Adipocyte (in vitro differentiated cells): Measurements from ENCODE around the gene CISTR.
"Not testable (repeated sequence)": the region's sequence is repeated elsewhere in the genome, so short reads cannot be mapped to it uniquely, and the experiment has no call there.

ENCODE experiments used
- DNase-seq: peaks from one replicate; pipeline ENCODE4 v3.0.0-alpha.2; 2015; ENCODE audit warnings: low read depth
- H3K27me3 ChIP-seq: replicated peaks from 2 replicates; pipeline ENCODE4 v1.7.0; 2013; ENCODE audit warnings: mild to moderate bottlenecking, low read length, moderate library complexity; ENCODE audit not compliant: control insufficient read depth, insufficient read depth
- H3K36me3 ChIP-seq: 2 replicates; pipeline ENCODE4 v1.7.0; 2013; ENCODE audit warnings: low read length, mild to moderate bottlenecking, moderate library complexity; ENCODE audit not compliant: control insufficient read depth, insufficient read depth, severe bottlenecking
- H3K4me1 ChIP-seq: 2 replicates; pipeline ENCODE4 v1.7.0; 2013; ENCODE audit warnings: mild to moderate bottlenecking, low read length, moderate library complexity; ENCODE audit not compliant: control insufficient read depth, insufficient read depth
- H3K4me3 ChIP-seq: 2 replicates; pipeline ENCODE4 v1.7.0; 2013; ENCODE audit warnings: mild to moderate bottlenecking, low read length, moderate library complexity
- H3K9ac ChIP-seq: 2 replicates; pipeline ENCODE4 v1.7.0; 2013; ENCODE audit warnings: mild to moderate bottlenecking, low read length, moderate library complexity
- H3K9me3 ChIP-seq: 2 replicates; pipeline ENCODE4 v1.7.0; 2013; ENCODE audit warnings: mild to moderate bottlenecking, low read length, moderate library complexity; ENCODE audit not compliant: control insufficient read depth

The CISTR gene

DNA sequence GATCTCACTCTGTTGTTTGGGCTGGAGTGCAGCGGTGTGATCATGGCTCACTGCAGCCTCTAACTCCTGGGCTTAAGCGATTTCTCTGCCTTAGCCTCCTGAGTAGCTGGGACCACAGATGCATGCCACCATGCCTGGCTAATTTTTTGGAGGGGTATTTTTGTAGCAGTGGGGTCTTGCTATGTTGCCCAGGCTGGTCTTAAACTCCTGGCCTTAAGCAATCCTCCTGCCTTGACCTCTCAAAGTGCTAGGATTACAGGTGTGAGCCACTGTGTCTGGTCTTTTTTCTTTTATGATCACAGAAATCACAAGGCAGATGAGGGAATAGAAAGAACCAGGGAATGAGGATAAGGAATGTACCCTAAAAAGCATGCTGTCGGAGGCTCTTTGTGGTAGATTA, 11.0 kb upstream of the CISTR start:
- not testable (repeated sequence) for DNase-seq, H3K4me3 ChIP-seq, H3K4me1 ChIP-seq, H3K36me3 ChIP-seq, H3K9ac ChIP-seq, H3K9me3 ChIP-seq
- H3K27me3 ChIP-seq, result peaks cover 47% of the 10 kb centered on the region

DNA sequence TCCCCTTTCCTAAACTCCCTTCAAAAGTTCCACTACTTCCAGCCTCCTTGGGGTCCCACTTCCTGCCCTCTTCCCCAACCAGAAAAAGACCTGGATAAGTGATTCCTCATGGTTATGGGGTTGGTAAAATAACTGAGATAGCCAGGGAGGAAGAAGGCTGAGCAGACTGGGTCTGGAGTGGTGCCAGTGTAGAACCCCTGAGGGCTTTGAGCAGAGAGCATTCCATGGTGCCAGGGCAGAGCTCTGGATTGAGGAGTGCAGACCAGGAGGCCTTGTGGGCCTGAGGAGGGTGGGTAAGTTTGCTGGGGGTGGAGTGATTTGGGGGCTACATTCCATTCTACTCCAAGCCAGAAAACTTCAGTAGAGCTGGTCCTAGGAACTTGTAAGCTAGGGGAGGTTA, 9.5 kb upstream of the CISTR start:
- Histone ChIP-seq H3K9me3 (no peaks in the 10 kb centered on the region), H3K36me3 (no peaks in the 10 kb centered on the region), H3K4me1 (no peaks in the 10 kb centered on the region), H3K4me3 (no peak overlapping the region), H3K27me3 (peaks cover 52% of the 10 kb centered on the region), H3K9ac (no peak overlapping the region)
- DNase-seq, result no peak

DNA sequence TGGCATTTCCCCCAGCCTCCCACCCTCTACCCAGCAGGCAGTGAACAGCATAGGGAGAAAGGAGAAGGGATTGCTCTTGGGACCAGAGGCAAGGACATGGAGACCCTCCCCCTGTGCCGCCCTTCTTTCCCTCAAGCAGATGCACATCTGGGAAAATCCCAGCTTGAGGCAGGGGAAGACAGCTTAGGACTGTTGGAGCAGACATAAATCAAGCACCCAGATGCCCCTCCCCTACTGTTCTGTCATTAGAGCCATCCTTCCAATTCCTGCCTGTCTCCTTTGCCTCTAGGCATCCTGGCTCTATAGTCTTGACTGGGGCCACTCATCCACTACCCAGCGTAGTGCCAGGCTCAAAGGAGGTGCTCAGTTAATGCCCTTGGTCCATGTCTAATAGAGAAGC, 7.5 kb upstream of the CISTR start:
- H3K36me3 ChIP-seq, result no peaks in the 10 kb centered on the region
- H3K4me3 ChIP-seq, result no peak overlapping the region
- H3K4me1 ChIP-seq, result peaks cover 9% of the 10 kb centered on the region
- DNase-seq, result no peak
- H3K9ac ChIP-seq, result no peak overlapping the region
- H3K27me3 ChIP-seq, result peaks cover 62% of the 10 kb centered on the region
- H3K9me3 ChIP-seq, result no peaks in the 10 kb centered on the region

DNA sequence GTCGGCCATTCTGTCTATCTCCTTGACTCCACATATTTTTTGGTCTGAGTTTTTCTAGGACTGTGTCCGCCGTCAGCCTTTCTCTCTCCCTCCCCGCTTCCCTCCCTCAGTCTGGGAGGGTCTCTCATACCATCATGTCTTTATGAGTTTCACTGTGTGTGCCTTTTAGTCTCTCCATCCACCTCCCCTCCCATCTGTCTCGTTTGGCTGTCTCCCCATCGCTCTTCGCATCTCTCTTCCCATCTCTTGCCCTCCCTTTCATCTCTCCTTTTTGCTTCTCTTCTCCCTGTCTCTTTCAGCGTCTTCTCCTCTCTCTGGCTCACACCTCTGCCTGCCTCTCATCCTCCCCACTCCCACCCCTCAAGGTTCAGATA, 6.9 kb upstream of the CISTR start:
- H3K9me3 ChIP-seq, result no peaks in the 10 kb centered on the region
- H3K9ac ChIP-seq, result no peak overlapping the region
- H3K36me3 ChIP-seq, result no peaks in the 10 kb centered on the region
- DNase-seq, result no peak
- H3K4me3 ChIP-seq, result no peak overlapping the region
- peaks cover 62% of the 10 kb centered on the region for H3K27me3 ChIP-seq
- H3K4me1 ChIP-seq, result peaks cover 10% of the 10 kb centered on the region

DNA sequence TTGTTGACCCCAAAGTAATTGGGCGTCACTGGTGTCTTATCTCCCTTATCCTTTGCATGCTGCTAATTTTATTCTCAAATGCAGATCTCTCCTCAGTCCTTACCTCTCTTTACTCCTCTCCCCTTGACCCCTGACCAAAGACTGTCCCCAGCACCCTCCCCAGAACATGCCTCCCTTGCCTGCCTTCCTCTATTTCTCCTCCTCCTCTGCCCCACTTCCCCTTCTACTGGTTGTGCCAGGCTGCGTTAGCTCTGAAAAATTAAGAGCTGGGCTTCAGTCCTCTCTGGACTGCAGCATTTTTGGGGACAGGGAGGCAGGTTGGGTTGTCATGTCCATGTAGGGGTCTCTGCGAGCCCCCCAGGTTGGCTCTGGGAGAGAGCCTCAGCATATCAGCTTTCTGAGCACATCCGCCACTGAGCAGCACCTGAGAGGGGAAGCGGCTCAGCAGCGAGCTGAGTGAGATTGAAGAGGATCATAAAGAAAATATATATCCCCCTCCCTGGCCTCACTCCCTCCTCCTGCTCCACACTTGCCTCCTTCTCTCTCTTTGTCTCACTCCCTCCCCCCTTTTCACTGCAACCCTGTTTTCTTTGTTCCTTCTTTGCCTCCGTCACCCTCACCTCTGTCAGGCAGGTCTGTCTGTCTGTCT, 6.4 kb upstream of the CISTR start:
- Histone ChIP-seq H3K9ac (no peak overlapping the region), H3K36me3 (no peaks in the 10 kb centered on the region)

GRCh38 chr12:53757101-53757770, 5.5 kb upstream of the CISTR start:
- H3K27me3 ChIP-seq, result peaks cover 60% of the 10 kb centered on the region
- no peaks in the 10 kb centered on the region for H3K36me3 ChIP-seq
- H3K9me3 ChIP-seq, result no peaks in the 10 kb centered on the region
- DNase-seq, result peak; percentile 52
- H3K4me3 ChIP-seq, result peak overlapping the region; percentile 48
- H3K4me1 ChIP-seq, result peaks cover 10% of the 10 kb centered on the region
- peak overlapping the region; percentile 27 for H3K9ac ChIP-seq

More for the DNA sequence above, 6.4 kb upstream of the CISTR start:
- peaks cover 59% of the 10 kb centered on the region for H3K27me3 ChIP-seq
- no peak for DNase-seq
- H3K4me3 ChIP-seq, result no peak overlapping the region
- H3K9me3 ChIP-seq, result no peaks in the 10 kb centered on the region
- H3K4me1 ChIP-seq, result peaks cover 10% of the 10 kb centered on the region

DNA sequence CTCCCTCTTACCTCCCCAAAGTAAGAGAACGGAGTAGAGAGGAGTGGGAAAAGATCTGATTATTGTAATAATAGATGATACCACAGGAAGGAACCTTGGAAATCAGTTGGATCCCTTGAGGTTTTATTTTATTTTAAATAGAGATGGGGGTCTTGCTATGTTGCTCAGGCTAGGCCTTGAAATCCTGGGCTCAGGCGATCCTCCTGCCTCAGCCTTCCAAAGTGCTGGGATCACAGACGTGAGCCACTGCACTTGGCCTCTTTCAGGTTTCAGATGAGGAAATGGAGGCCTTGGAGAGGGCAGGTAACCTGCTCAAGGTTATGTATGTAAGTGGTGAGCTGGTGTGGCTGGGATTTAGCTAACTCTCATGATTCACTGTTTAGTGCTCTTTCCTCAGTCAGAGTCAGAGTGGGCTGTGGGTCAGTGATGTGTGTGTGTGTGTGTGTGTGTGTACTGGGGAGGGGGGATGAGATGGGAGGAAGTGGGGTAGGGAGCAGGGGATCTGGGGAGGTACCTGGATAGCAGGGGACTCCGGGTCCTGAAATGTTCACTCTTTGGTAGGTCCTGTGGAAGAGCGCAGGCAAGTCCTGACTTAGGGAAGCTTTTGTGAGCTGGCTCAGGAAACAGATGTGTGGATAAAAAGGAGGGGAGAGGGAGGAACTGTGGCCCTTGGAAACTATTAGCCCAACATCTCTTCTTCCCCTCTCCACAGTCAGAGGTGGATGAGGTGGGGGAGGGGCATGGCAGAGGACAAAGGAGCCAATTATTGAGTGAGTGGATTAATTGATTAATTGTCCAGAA, 4.7 kb upstream of the CISTR start:
- DNase-seq, result no peak
- H3K4me3 ChIP-seq, result peak overlapping the region; percentile 48
- no peaks in the 10 kb centered on the region for H3K9me3 ChIP-seq
- H3K36me3 ChIP-seq, result no peaks in the 10 kb centered on the region
- H3K4me1 ChIP-seq, result peaks cover 12% of the 10 kb centered on the region
- peaks cover 59% of the 10 kb centered on the region for H3K27me3 ChIP-seq
- peak overlapping the region; percentile 27 for H3K9ac ChIP-seq

DNA sequence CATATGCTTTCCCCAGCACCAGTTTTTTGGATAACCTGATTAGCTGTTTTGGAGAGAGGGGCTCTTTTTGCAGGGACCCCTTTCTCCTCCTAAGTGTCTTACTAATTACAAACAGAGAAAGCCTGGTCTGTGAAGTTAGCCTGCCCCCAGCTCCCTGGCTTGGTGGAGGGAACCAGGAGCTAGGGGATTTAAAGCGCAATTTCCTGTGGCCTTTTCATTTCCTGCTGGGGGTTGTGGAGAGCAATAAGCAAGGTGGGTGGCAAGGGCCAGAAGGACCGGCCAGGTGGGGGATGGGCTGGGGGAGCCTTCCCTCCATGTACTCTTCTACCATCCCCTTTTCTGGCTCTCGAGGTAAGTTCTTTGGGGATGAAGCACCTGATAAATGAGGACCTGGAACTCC, 4.1 kb upstream of the CISTR start:
- H3K4me1 ChIP-seq, result peaks cover 17% of the 10 kb centered on the region
- H3K9me3 ChIP-seq, result no peaks in the 10 kb centered on the region
- peaks cover 56% of the 10 kb centered on the region for H3K27me3 ChIP-seq

DNA sequence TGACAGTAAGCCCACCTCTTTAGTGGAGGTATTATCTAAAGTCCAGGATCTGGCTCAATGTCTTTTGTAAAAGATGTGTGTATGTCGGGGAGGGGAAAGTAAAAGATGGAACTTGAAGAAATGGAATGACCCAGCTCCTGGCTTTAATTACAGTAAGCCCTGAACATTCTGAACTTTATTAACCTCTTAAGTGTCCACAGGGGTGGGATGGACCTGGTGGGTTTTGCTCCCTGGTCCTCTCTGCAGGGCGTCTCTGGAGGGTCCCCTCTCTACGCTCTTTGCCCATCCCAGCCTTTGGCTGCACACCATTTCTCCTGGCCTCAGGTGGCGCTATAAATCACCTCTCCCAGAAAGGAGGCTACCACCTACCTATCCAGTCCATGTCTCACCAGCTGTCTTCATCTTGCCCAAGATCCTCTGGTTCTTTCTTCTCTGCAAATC, 3.7 kb upstream of the CISTR start:
- H3K4me3 ChIP-seq, result no peak overlapping the region
- no peaks in the 10 kb centered on the region for H3K9me3 ChIP-seq
- H3K27me3 ChIP-seq, result peaks cover 57% of the 10 kb centered on the region
- H3K4me1 ChIP-seq, result peaks cover 21% of the 10 kb centered on the region
- H3K9ac ChIP-seq, result no peak overlapping the region
- no peak for DNase-seq
- H3K36me3 ChIP-seq, result no peaks in the 10 kb centered on the region

More for the DNA sequence above, 4.1 kb upstream of the CISTR start:
- H3K36me3 ChIP-seq, result no peaks in the 10 kb centered on the region
- no peak for DNase-seq
- H3K9ac ChIP-seq, result no peak overlapping the region
- no peak overlapping the region for H3K4me3 ChIP-seq

DNA sequence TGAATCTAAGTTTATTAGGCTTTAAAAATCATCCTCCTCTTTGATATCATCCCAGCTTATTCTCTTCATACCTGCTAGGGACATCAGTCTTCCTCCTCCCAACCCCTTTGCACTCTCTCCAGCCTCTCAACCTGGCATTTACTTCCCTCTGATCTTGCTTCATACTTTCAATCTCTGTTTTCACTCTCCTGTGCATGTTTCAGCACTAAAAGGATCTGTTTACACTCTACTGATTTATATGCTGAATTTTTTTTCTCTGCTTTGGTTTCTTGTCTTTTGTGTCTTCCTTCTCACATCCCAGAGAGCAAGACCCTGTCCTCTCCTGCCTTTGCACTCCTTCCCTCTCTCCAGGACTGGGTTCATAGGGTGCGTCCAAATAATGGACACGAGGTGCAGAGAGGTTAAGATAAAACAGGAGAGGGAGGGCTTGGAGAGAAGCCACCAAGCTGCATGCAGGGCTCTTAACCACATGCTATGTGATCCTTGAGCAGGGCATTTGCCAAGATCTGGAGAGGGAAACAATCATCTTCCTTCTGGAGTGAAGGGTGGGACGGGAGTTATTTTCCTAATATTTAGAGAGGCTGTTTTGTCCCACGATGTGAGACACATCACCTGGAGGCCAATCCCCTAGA, 3.0 kb upstream of the CISTR start:
- DNase-seq, result peak; percentile 54
- H3K36me3 ChIP-seq, result no peaks in the 10 kb centered on the region
- H3K4me1 ChIP-seq, result peaks cover 21% of the 10 kb centered on the region
- H3K9me3 ChIP-seq, result no peaks in the 10 kb centered on the region
- H3K27me3 ChIP-seq, result peaks cover 60% of the 10 kb centered on the region
- no peak overlapping the region for H3K4me3 ChIP-seq
- no peak overlapping the region for H3K9ac ChIP-seq

DNA sequence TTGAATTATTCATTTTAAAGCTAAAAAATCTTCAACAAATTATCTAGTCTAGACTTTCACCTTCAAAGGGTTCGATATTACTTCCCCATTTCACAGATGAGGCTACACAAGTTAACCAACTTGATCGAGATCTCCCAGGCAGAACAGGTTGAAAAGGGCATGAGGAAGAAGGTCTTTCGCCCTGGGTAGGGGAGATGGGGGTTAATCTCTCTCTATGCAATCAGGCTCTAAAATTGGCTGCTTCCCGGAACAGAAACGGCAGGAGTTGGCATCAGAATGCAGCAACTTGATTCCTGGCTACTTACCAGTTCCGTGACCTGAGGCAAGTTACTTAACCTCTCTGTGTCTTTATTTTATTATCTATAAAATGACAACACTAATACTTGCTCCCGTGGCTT, 2.4 kb upstream of the CISTR start:
- Histone ChIP-seq H3K27me3 (peaks cover 60% of the 10 kb centered on the region), H3K9ac (no peak overlapping the region), H3K9me3 (no peaks in the 10 kb centered on the region), H3K4me3 (no peak overlapping the region), H3K36me3 (no peaks in the 10 kb centered on the region), H3K4me1 (peaks cover 21% of the 10 kb centered on the region)
- no peak for DNase-seq
